MCF 10A (cell line): ENCODE data around the gene HAND2. TPM values are rescaled to one million over a fixed set of nuclear protein-coding genes. Genes with fewer than 3 reads are reported as not detected.

Experiments used
- BruUV-seq: library from RNA; stranded (reverse); fragments of 400-500 nt; replicated peaks from 2 replicates; lab custom pipeline; 2021; lab: Mats Ljungman, UMichigan
- CTCF ChIA-PET: fragments of 300-600 bp; sonication (Branson Sonifier 250); formaldehyde crosslinking; extraction: SDS; loops from one replicate; lab custom pipeline; 2021; ENCODE audit warnings: antibody characterized with exemption, inconsistent platforms; lab: Yijun Ruan, JAX
- POLR2A ChIA-PET: fragments of 300-600, 350-650 bp; sonication (Branson Sonifier 250); formaldehyde crosslinking; extraction: SDS; loops from one replicate; lab custom pipeline; 2020; ENCODE audit warnings: antibody characterized with exemption, inconsistent platforms; lab: Yijun Ruan, JAX
- DNase-seq: peaks from one replicate; pipeline ENCODE4 v3.0.0-alpha.2; 2018; ENCODE audit not compliant: unreplicated experiment
- H3K27ac Mint-ChIP-seq: one replicate; pipeline ENCODE4 v1.8.0; 2022; ENCODE audit warnings: mild to moderate bottlenecking, low read depth, mixed read lengths; ENCODE audit not compliant: unreplicated experiment
- H3K27me3 Mint-ChIP-seq: one replicate; pipeline ENCODE4 v1.8.0; 2022; ENCODE audit warnings: mixed read lengths; ENCODE audit not compliant: insufficient read depth, unreplicated experiment
- H3K36me3 Mint-ChIP-seq: one replicate; pipeline ENCODE4 v1.8.0; 2022; ENCODE audit warnings: mild to moderate bottlenecking, moderate library complexity, mixed read lengths; ENCODE audit not compliant: insufficient read depth, unreplicated experiment
- H3K4me1 Mint-ChIP-seq: one replicate; pipeline ENCODE4 v1.8.0; 2022; ENCODE audit warnings: mixed read lengths; ENCODE audit not compliant: insufficient read depth, unreplicated experiment
- H3K4me3 Mint-ChIP-seq: one replicate; pipeline ENCODE4 v1.8.0; 2022; ENCODE audit warnings: mild to moderate bottlenecking, moderate library complexity, mixed read lengths; ENCODE audit not compliant: unreplicated experiment
- H3K9me3 Mint-ChIP-seq: one replicate; pipeline ENCODE4 v1.8.0; 2022; ENCODE audit warnings: mixed read lengths; ENCODE audit not compliant: unreplicated experiment
- intact Hi-C: fragments of 100-400 bp; cut with micrococcal nuclease; formaldehyde crosslinking; loops from 2 replicates; pipeline ENCODE4 v1.14.1; 2022
- total RNA-seq: library from RNA; stranded (reverse); gene quantifications from 2 replicates; pipeline ENCODE4 v1.2.3, GENCODE V29; 2022
- TF ChIP-seq, protein P1 (sequence below): fragments of 200-600 bp; IDR thresholded peaks from one replicate; pipeline ENCODE4 v1.8.0; 2022; ENCODE audit warnings: antibody characterized with exemption, mild to moderate bottlenecking; ENCODE audit not compliant: unreplicated experiment

HAND2 gene
- total RNA-seq, 1 experiment from 2014 or later = not detected

DNA sequence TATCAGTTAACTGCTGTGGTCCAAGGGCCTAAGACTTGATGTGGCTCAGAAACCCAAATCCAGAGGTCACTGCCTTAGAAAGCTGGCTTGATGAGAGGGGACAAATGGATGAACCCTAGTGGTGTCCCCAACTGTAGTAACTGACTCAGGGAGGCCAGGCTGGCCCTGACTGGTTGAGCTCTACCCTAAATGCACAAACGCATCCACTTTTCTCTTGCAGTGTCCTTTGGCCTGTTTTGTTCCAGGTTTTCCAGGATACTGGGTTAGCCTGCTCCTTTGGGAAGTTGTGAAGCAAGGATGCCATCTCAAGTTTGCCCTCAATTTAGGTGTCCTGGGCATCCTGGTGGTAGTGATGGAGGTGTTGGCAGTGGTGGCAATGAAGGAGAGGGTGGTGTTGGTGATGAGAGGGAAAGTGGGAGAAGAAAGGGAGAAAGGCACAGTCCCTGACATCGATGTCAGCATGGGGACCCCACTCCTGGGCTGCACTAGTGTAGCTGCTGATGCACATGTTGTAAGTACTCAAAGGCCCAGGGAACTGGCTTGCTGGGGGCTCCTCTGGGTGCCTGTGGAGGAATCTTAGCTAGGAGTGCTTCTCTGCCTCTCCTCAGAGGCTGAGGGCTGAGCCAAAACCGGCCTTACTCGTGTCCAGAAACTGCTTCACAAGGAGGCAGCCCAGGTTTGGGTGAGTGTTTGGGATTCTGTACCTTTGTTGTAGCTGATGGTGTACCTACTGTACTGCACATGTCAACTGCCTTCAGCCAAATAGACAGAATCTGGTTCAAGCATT lies 2.9 kb upstream of the HAND2 start:
- no peak overlapping the region for H3K27ac Mint-ChIP-seq
- intact Hi-C loops = no loop called here
- TF ChIP-seq, protein P1, sequence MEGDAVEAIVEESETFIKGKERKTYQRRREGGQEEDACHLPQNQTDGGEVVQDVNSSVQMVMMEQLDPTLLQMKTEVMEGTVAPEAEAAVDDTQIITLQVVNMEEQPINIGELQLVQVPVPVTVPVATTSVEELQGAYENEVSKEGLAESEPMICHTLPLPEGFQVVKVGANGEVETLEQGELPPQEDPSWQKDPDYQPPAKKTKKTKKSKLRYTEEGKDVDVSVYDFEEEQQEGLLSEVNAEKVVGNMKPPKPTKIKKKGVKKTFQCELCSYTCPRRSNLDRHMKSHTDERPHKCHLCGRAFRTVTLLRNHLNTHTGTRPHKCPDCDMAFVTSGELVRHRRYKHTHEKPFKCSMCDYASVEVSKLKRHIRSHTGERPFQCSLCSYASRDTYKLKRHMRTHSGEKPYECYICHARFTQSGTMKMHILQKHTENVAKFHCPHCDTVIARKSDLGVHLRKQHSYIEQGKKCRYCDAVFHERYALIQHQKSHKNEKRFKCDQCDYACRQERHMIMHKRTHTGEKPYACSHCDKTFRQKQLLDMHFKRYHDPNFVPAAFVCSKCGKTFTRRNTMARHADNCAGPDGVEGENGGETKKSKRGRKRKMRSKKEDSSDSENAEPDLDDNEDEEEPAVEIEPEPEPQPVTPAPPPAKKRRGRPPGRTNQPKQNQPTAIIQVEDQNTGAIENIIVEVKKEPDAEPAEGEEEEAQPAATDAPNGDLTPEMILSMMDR = no peak

DNA sequence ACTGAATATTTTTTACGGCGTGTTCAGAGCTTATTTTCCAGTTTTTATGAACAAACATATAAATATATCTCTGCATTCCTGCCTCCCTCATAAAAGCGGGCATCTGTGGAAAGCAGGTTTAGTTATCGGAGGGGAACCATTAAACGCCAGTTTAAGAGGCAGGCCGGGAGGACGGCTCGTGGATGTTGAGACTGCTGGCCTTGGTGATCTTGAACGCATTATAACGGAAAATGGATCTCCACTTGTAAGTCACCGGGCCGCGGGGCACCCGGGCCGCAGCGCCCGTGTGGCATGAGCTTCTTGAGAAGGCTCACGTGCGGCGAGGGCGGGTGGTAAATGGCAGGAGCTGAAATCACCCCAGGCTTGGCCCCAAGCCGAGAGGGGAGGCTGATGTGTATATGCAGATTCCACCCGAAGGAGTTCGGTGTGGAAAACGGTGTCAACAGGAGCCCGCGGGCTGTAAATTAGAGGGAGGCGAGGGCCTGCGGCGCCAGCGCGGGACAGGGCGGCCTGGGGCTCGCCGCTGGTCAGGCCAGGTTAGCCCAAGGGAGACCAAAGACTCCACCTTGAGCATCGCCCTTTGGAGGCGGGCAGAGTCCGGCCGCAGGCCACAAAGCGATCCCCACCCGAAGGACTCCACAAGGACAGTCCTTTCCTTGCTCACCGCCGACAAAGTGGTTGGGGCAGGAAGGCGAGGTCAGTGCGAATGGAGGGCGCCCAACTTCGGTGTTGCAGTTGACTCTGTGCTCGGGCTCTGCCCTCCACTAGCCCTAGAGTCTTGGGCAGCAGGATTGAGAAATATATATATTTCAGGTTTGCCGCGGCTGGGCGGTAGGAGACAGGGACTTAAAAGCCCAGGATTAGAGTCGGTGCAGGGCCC lies 1.3 kb upstream of the HAND2 start:
- intact Hi-C loops = no loop called here

More for the DNA sequence above, 2.9 kb upstream of the HAND2 start:
- ChIA-PET POLR2A (no interaction called here), CTCF (interaction anchor here (0.8 kb wide), 1 partner anchor 39 kb away, joined by 3 read pairs; no protein-coding TSS in a partner anchor)
- no peak for DNase-seq
- H3K9me3 Mint-ChIP-seq = no peaks in the 10 kb centered on the region
- peaks cover 39% of the 10 kb centered on the region for H3K27me3 Mint-ChIP-seq
- H3K4me3 Mint-ChIP-seq = no peak overlapping the region
- no peaks in the 10 kb centered on the region for H3K4me1 Mint-ChIP-seq
- no TSS peak for BruUV-seq
- H3K36me3 Mint-ChIP-seq = no peaks in the 10 kb centered on the region

DNA sequence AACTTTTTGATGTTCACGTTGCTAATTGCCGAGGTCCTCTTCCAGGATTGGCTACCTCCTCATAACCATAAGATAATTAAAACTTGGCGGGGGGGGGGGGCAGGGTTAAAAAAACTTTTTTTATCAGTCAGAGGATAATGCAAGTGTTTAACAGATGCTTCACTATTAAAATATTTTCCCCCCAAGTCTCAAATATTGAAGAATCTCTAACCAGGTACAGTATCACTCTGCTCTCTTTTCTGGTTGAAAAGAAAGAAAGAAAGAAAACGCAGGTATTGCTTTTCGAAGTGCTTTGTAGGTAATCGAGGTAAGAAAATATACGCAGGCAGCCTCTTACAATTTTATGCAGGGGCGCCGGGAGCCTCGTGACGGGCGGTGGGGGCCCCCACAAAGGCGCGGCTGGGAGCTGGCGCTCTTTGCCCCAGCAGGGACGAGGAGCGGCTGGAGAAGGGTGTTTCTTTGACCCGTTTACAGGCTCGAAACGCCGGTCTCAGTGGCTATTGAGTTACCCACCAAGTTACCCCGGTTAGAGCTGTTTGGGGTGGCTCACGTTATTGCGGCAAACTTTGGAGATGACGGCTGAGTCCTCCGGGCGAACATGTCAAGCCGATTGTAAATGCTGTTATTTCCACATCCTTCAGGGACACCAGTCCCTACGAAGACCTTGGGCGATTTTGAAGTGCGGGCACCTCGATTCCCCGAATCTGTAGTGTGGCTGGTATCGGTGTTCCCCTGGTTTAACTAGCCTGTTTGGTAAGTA lies 477 bp upstream of the HAND2 start:
- POLR2A ChIA-PET = no interaction called here

More for the DNA sequence above, 1.3 kb upstream of the HAND2 start:
- H3K4me1 Mint-ChIP-seq = no peaks in the 10 kb centered on the region
- peaks cover 24% of the 10 kb centered on the region for H3K27me3 Mint-ChIP-seq
- H3K36me3 Mint-ChIP-seq = no peaks in the 10 kb centered on the region
- BruUV-seq = no TSS peak
- H3K9me3 Mint-ChIP-seq = peaks cover 5% of the 10 kb centered on the region
- ChIA-PET CTCF (interaction anchor here (0.5 kb wide), 1 partner anchor 193 kb away, joined by 4 read pairs; no protein-coding TSS in a partner anchor), POLR2A (no interaction called here)
- no peak overlapping the region for H3K27ac Mint-ChIP-seq
- no peak for DNase-seq
- TF ChIP-seq, protein P1 = no peak
- no peak overlapping the region for H3K4me3 Mint-ChIP-seq

More for the DNA sequence above, 477 bp upstream of the HAND2 start:
- no peak for DNase-seq
- CTCF ChIA-PET = interaction anchor here (0.5 to 0.7 kb wide), 2 partner anchors 194 to 733 kb away, joined by 3 to 4 read pairs; no protein-coding TSS in a partner anchor
- Mint-ChIP-seq H3K27ac (no peak overlapping the region), H3K9me3 (peaks cover 5% of the 10 kb centered on the region), H3K4me3 (no peak overlapping the region), H3K27me3 (peaks cover 16% of the 10 kb centered on the region), H3K36me3 (no peaks in the 10 kb centered on the region), H3K4me1 (no peaks in the 10 kb centered on the region)
- intact Hi-C loops = no loop called here
- TF ChIP-seq, protein P1 = no peak
- BruUV-seq = no TSS peak
